Measurements from ENCODE around the gene ADGRF1.
"Not testable (repeated sequence)": the region's sequence is repeated elsewhere in the genome, so short reads cannot be mapped to it uniquely, and the experiment has no call there.

The ADGRF1 gene

GRCh38 chr6:47061309-47062300 lies 19.5 kb upstream of the ADGRF1 start:
- DNase-seq, result no peak

- no peak for DNase-seq
Measured at GRCh38 chr6:47059216-47059885, 17.2 kb upstream of the ADGRF1 start.

GRCh38 chr6:47057830-47058540 lies 15.9 kb upstream of the ADGRF1 start:
- no peak for DNase-seq

- no peak for DNase-seq
Measured at GRCh38 chr6:47056832-47057231, 14.7 kb upstream of the ADGRF1 start.

- not testable (repeated sequence) for DNase-seq
Measured at GRCh38 chr6:47054302-47054701, 12.2 kb upstream of the ADGRF1 start.

- DNase-seq, result no peak
Measured at GRCh38 chr6:47048638-47049037, 6.5 kb upstream of the ADGRF1 start.

GRCh38 chr6:47047479-47048407 lies 5.6 kb upstream of the ADGRF1 start:
- DNase-seq, result peak; percentile 61

GRCh38 chr6:47047097-47047478 lies 5.0 kb upstream of the ADGRF1 start:
- DNase-seq, result no peak

GRCh38 chr6:47044397-47044796 lies 2.3 kb upstream of the ADGRF1 start:
- DNase-seq, result no peak

- no peak for DNase-seq
Measured at GRCh38 chr6:47043286-47043685, 1.2 kb upstream of the ADGRF1 start.

GRCh38 chr6:47041741-47042140 lies 391 bp downstream of the ADGRF1 start:
- DNase-seq, result no peak

GRCh38 chr6:47034926-47035325 lies 7.2 kb downstream of the ADGRF1 start:
- peak; percentile 73 for DNase-seq

- DNase-seq, result no peak
Measured at GRCh38 chr6:47034421-47034820, 7.7 kb downstream of the ADGRF1 start.

GRCh38 chr6:47032974-47033765 lies 9.0 kb downstream of the ADGRF1 start:
- DNase-seq, result no peak

- no peak for DNase-seq
Measured at GRCh38 chr6:47031656-47032055, 10.5 kb downstream of the ADGRF1 start.

GRCh38 chr6:47029865-47030561 lies 12.1 kb downstream of the ADGRF1 start:
- no peak for DNase-seq

- no peak for DNase-seq
Measured at GRCh38 chr6:47028835-47029360, 13.2 kb downstream of the ADGRF1 start.

GRCh38 chr6:47027315-47027714 lies 14.8 kb downstream of the ADGRF1 start:
- DNase-seq, result no peak

- no peak for DNase-seq
Measured at GRCh38 chr6:47026679-47027078, 15.5 kb downstream of the ADGRF1 start.

GRCh38 chr6:47023573-47023972 lies 18.6 kb downstream of the ADGRF1 start:
- no peak for DNase-seq

- no peak for DNase-seq
Measured at GRCh38 chr6:47022191-47022590, 19.9 kb downstream of the ADGRF1 start.

All from NCI-H1092 treated with DMSO at 0.1 percent for 48 hours (cell line).